ENCODE measurements around the gene HMCN1. TPM values are rescaled to one million over a fixed set of nuclear protein-coding genes. Genes with fewer than 3 reads are reported as not detected.

Gene HMCN1
- total RNA-seq, 1 experiment from 2014 or later, result 0.23 TPM

GRCh38 chr1:186073697-186074096 lies 339.5 kb downstream of the HMCN1 start:
- no peaks in the 10 kb centered on the region for H3K9me3 ChIP-seq (ENCODE audit: control insufficient read depth, insufficient read depth, low read depth, low read length)
- no peak overlapping the region for H3K4me3 ChIP-seq (ENCODE audit: low read depth in 2 of 2, low read length in 2 of 2)
- H3K27ac ChIP-seq (ENCODE audit: low read length), result no peak overlapping the region
- DNase-seq (ENCODE audit: low read depth, low spot score) (no peak), ATAC-seq (no peak)
- TF ChIP-seq SIN3A (IDR thresholded peaks at IDR 0.05; ENCODE audit: borderline replicate concordance, insufficient read depth, low read depth, low read length) (no peak), POLR2AphosphoS5 (IDR thresholded peaks at IDR 0.05; ENCODE audit: low read depth, low read length) (no peak), TCF7L2 (IDR thresholded peaks at IDR 0.05; ENCODE audit: low read depth, low read length) (no peak)
- TF ChIP-seq, protein P1, sequence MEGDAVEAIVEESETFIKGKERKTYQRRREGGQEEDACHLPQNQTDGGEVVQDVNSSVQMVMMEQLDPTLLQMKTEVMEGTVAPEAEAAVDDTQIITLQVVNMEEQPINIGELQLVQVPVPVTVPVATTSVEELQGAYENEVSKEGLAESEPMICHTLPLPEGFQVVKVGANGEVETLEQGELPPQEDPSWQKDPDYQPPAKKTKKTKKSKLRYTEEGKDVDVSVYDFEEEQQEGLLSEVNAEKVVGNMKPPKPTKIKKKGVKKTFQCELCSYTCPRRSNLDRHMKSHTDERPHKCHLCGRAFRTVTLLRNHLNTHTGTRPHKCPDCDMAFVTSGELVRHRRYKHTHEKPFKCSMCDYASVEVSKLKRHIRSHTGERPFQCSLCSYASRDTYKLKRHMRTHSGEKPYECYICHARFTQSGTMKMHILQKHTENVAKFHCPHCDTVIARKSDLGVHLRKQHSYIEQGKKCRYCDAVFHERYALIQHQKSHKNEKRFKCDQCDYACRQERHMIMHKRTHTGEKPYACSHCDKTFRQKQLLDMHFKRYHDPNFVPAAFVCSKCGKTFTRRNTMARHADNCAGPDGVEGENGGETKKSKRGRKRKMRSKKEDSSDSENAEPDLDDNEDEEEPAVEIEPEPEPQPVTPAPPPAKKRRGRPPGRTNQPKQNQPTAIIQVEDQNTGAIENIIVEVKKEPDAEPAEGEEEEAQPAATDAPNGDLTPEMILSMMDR (IDR thresholded peaks at IDR 0.05), result no peak
- TF ChIP-seq, protein P2, sequence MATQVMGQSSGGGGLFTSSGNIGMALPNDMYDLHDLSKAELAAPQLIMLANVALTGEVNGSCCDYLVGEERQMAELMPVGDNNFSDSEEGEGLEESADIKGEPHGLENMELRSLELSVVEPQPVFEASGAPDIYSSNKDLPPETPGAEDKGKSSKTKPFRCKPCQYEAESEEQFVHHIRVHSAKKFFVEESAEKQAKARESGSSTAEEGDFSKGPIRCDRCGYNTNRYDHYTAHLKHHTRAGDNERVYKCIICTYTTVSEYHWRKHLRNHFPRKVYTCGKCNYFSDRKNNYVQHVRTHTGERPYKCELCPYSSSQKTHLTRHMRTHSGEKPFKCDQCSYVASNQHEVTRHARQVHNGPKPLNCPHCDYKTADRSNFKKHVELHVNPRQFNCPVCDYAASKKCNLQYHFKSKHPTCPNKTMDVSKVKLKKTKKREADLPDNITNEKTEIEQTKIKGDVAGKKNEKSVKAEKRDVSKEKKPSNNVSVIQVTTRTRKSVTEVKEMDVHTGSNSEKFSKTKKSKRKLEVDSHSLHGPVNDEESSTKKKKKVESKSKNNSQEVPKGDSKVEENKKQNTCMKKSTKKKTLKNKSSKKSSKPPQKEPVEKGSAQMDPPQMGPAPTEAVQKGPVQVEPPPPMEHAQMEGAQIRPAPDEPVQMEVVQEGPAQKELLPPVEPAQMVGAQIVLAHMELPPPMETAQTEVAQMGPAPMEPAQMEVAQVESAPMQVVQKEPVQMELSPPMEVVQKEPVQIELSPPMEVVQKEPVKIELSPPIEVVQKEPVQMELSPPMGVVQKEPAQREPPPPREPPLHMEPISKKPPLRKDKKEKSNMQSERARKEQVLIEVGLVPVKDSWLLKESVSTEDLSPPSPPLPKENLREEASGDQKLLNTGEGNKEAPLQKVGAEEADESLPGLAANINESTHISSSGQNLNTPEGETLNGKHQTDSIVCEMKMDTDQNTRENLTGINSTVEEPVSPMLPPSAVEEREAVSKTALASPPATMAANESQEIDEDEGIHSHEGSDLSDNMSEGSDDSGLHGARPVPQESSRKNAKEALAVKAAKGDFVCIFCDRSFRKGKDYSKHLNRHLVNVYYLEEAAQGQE (IDR thresholded peaks at IDR 0.05; ENCODE audit: insufficient read depth in 1 of 2, low read depth in 2 of 2, low read length in 1 of 2), result no peak
- ChIA-PET POLR2A (no interaction called here), CTCF (no interaction called here)
- no peaks in the 10 kb centered on the region for H3K27me3 ChIP-seq (ENCODE audit: control insufficient read depth, insufficient read depth, low read length)
- no TSS peak for BruUV-seq (replicated peaks)
- H3K36me3 ChIP-seq (ENCODE audit: control insufficient read depth, insufficient read depth, low read length), result no peaks in the 10 kb centered on the region
- in situ Hi-C loops (cut with HindIII; ENCODE audit: low pct_unique_long_range_greater_than_20kb, low sequenced_read_pairs), result no loop called here
- H3K4me1 ChIP-seq (ENCODE audit: control insufficient read depth, insufficient read depth, low read length), result no peaks in the 10 kb centered on the region
- intact Hi-C loops (cut with micrococcal nuclease; ENCODE audit: unreplicated experiment), result no loop called here

DNA sequence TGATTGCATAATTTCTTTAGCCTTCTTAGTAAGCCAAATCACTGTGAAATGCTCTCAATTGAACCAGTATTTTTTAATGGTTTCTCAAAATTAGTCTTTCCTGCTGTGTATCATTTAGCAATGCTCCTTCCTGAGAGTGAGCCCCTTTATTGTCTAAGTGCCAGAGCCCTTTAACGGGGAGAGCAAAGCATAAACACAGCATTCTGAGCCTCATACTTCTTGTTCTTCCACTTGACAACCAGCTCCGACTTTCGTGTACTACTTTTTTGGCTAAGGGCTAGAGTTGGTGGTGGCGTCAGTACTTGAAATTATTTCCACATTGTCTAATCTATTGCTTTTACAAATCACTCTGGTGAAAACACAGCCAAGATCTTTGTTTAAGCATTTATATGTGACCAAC lies 341.8 kb downstream of the HMCN1 start:
- DNase-seq (ENCODE audit: low read depth, low spot score) (no peak), ATAC-seq (no peak)
- no peak overlapping the region for H3K4me3 ChIP-seq (ENCODE audit: low read depth in 2 of 2, low read length in 2 of 2)
- no peaks in the 10 kb centered on the region for H3K27me3 ChIP-seq (ENCODE audit: control insufficient read depth, insufficient read depth, low read length)
- no peak overlapping the region for H3K27ac ChIP-seq (ENCODE audit: low read length)
- TF ChIP-seq, protein P1 (IDR thresholded peaks at IDR 0.05), result no peak
- no peak for TF ChIP-seq SIN3A (IDR thresholded peaks at IDR 0.05; ENCODE audit: borderline replicate concordance, insufficient read depth, low read depth, low read length)
- TF ChIP-seq, protein P2 (IDR thresholded peaks at IDR 0.05; ENCODE audit: insufficient read depth in 1 of 2, low read depth in 2 of 2, low read length in 1 of 2), result no peak
- TF ChIP-seq TCF7L2 (IDR thresholded peaks at IDR 0.05; ENCODE audit: low read depth, low read length), result no peak
- TF ChIP-seq POLR2AphosphoS5 (IDR thresholded peaks at IDR 0.05; ENCODE audit: low read depth, low read length), result no peak
- H3K36me3 ChIP-seq (ENCODE audit: control insufficient read depth, insufficient read depth, low read length), result no peaks in the 10 kb centered on the region
- in situ Hi-C loops (cut with HindIII; ENCODE audit: low pct_unique_long_range_greater_than_20kb, low sequenced_read_pairs), result no loop called here
- intact Hi-C loops (cut with micrococcal nuclease; ENCODE audit: unreplicated experiment), result no loop called here
- H3K4me1 ChIP-seq (ENCODE audit: control insufficient read depth, insufficient read depth, low read length), result no peaks in the 10 kb centered on the region
- no TSS peak for BruUV-seq (replicated peaks)
- CTCF ChIA-PET, result no interaction called here
- H3K9me3 ChIP-seq (ENCODE audit: control insufficient read depth, insufficient read depth, low read depth, low read length), result no peaks in the 10 kb centered on the region
- POLR2A ChIA-PET, result no interaction called here

Data from Panc1 (cell line).